Fibroblast of upper back skin (primary cell): ENCODE data around the gene BIRC3.
A peak's percentile ranks its signal among the peaks of the same experiment; 100 is the strongest.
"Not testable (repeated sequence)": the region's sequence is repeated elsewhere in the genome, so short reads cannot be mapped to it uniquely, and the experiment has no call there.

Experiments
- DNase-seq: peaks from one replicate; pipeline ENCODE4 v3.0.0-alpha.2; 2013

Gene BIRC3

GRCh38 chr11:102296757-102297156 is 20.5 kb upstream of the BIRC3 start:
- not testable (repeated sequence) for DNase-seq

GRCh38 chr11:102300837-102301236 is 16.4 kb upstream of the BIRC3 start:
- DNase-seq = not testable (repeated sequence)

GRCh38 chr11:102302241-102302640 is 15.0 kb upstream of the BIRC3 start:
- no peak for DNase-seq

GRCh38 chr11:102304686-102305085 is 12.6 kb upstream of the BIRC3 start:
- no peak for DNase-seq

GRCh38 chr11:102305352-102306047 is 11.8 kb upstream of the BIRC3 start:
- DNase-seq = no peak

- no peak for DNase-seq
Measured at GRCh38 chr11:102306048-102306597, 11.2 kb upstream of the BIRC3 start.

GRCh38 chr11:102306817-102307726 is 10.2 kb upstream of the BIRC3 start:
- no peak for DNase-seq

- DNase-seq = no peak
Measured at GRCh38 chr11:102307727-102308038, 9.6 kb upstream of the BIRC3 start.

- DNase-seq = peak; percentile 40
Measured at GRCh38 chr11:102309621-102310541, 7.4 kb upstream of the BIRC3 start.

- DNase-seq = no peak
Measured at GRCh38 chr11:102312667-102313066, 4.6 kb upstream of the BIRC3 start.

- no peak for DNase-seq
Measured at GRCh38 chr11:102313238-102313940, 3.9 kb upstream of the BIRC3 start.

GRCh38 chr11:102314784-102315183 is 2.5 kb upstream of the BIRC3 start:
- DNase-seq = no peak

- no peak for DNase-seq
Measured at GRCh38 chr11:102316346-102316904, 859 bp upstream of the BIRC3 start.

GRCh38 chr11:102317768-102318103 is 452 bp downstream of the BIRC3 start:
- DNase-seq = no peak

GRCh38 chr11:102318469-102318868 is 1.2 kb downstream of the BIRC3 start:
- no peak for DNase-seq

- no peak for DNase-seq
Measured at GRCh38 chr11:102319544-102319943, 2.3 kb downstream of the BIRC3 start.

GRCh38 chr11:102320188-102320587 is 2.9 kb downstream of the BIRC3 start:
- DNase-seq = no peak

GRCh38 chr11:102320679-102321078 is 3.4 kb downstream of the BIRC3 start:
- no peak for DNase-seq

- DNase-seq = no peak
Measured at GRCh38 chr11:102322560-102322959, 5.3 kb downstream of the BIRC3 start.

GRCh38 chr11:102323542-102324251 is 6.4 kb downstream of the BIRC3 start:
- peak; percentile 85 for DNase-seq

GRCh38 chr11:102325088-102325487 is 7.8 kb downstream of the BIRC3 start:
- DNase-seq = no peak
